K562 (cell line): ENCODE measurements around the gene SCYL3. TPM values are rescaled to one million over a fixed set of nuclear protein-coding genes. Genes with fewer than 3 reads are reported as not detected.

Experiments
- CHAMP1 ChIP-seq: fragments of 450-650 bp; IDR thresholded peaks from 2 replicates; pipeline ENCODE4 v1.6.1; 2016; ENCODE audit warnings: mild to moderate bottlenecking
- E2F4 ChIP-seq: sonication (generic); formaldehyde crosslinking; IDR thresholded peaks from 2 replicates; pipeline ENCODE4 v1.8.0; 2022; ENCODE audit warnings: mild to moderate bottlenecking, low read depth, missing genetic modification reagents
- FOXP1 ChIP-seq: sonication (generic); formaldehyde crosslinking; IDR thresholded peaks from 2 replicates; pipeline ENCODE4 v1.8.0; 2022; ENCODE audit warnings: mild to moderate bottlenecking, missing genetic modification reagents
- GABPB2 ChIP-seq: fragments of 250-450 bp; sonication (Bioruptor Pico); conservative IDR thresholded peaks from 2 replicates; pipeline ENCODE4 v1.5.1; 2021; ENCODE audit warnings: mild to moderate bottlenecking
- HDAC2 ChIP-seq: fragments of 450-650 bp; IDR thresholded peaks from 2 replicates; pipeline ENCODE4 v1.6.1; 2016; ENCODE audit warnings: mild to moderate bottlenecking
- HDAC8 ChIP-seq: fragments of 450-650 bp; IDR thresholded peaks from 2 replicates; pipeline ENCODE4 v1.6.1; 2016; ENCODE audit warnings: mild to moderate bottlenecking, missing genetic modification characterization, moderate library complexity, missing compliant biosample characterization
- MAX ChIP-seq: sonication (generic); formaldehyde crosslinking; IDR thresholded peaks from 2 replicates; pipeline ENCODE4 v1.9.0; 2022; ENCODE audit warnings: mild to moderate bottlenecking, missing genetic modification reagents
- MEF2D ChIP-seq: conservative IDR thresholded peaks from 2 replicates; pipeline ENCODE4 v1.6.1; 2016; ENCODE audit warnings: low read depth, missing genetic modification characterization, missing compliant biosample characterization
- PHB ChIP-seq: fragments of 250-450 bp; sonication (Bioruptor Pico); IDR thresholded peaks from 2 replicates; pipeline ENCODE4 v1.5.0; 2021
- SIN3A ChIP-seq, 2 experiments: fragments of 150-350 bp in 1 of 2; IDR thresholded peaks; 2 replicates each; pipeline ENCODE4 v1.6.1; 2011 to 2016; ENCODE audit warnings: borderline replicate concordance in 2 of 2, low read depth in 2 of 2, low read length in 2 of 2, mild to moderate bottlenecking in 2 of 2, moderate library complexity in 2 of 2; ENCODE audit not compliant: control insufficient read depth in 1 of 2
- STAT5A ChIP-seq: IDR thresholded peaks from 2 replicates; pipeline ENCODE4 v1.6.1; 2012; ENCODE audit warnings: low read length, inconsistent platforms, borderline replicate concordance
- TCF3 ChIP-seq: sonication (generic); formaldehyde crosslinking; IDR thresholded peaks from 2 replicates; pipeline ENCODE4 v1.4.0; 2020; ENCODE audit warnings: mild to moderate bottlenecking, missing genetic modification reagents
- TOE1 ChIP-seq, 2 experiments: fragments of 450-650 bp in 1 of 2; sonication (generic) in 1 of 2; formaldehyde crosslinking in 1 of 2; IDR thresholded peaks; 2 replicates each; pipeline versions ENCODE4 v1.7.1 to v1.8.0; 2016 to 2022; ENCODE audit warnings: borderline replicate concordance in 2 of 2, mild to moderate bottlenecking in 2 of 2, antibody characterized with exemption in 1 of 2, inconsistent platforms in 1 of 2, low read depth in 1 of 2, missing genetic modification reagents in 1 of 2, moderate library complexity in 1 of 2
- ZKSCAN3 ChIP-seq: fragments of 250-450 bp; sonication (Bioruptor Pico); IDR thresholded peaks from 2 replicates; pipeline ENCODE4 v1.4.0; 2020
- ZNF165 ChIP-seq: fragments of 250-450 bp; sonication (Bioruptor Pico); IDR thresholded peaks from 2 replicates; pipeline ENCODE4 v1.4.0; 2020; ENCODE audit warnings: borderline replicate concordance
- ZNF232 ChIP-seq: sonication (generic); formaldehyde crosslinking; IDR thresholded peaks from 2 replicates; pipeline ENCODE4 v1.8.0; 2022; ENCODE audit warnings: mild to moderate bottlenecking, missing genetic modification reagents
- ZNF282 ChIP-seq: sonication (generic); formaldehyde crosslinking; IDR thresholded peaks from 2 replicates; pipeline ENCODE4 v1.8.1; 2023; ENCODE audit warnings: missing genetic modification reagents
- ZNF609 ChIP-seq: sonication (generic); formaldehyde crosslinking; IDR thresholded peaks from 2 replicates; pipeline ENCODE4 v1.8.1; 2023; ENCODE audit warnings: missing genetic modification reagents, mild to moderate bottlenecking, borderline replicate concordance
- polyA plus RNA-seq, 8 experiments: library from polyadenylated mRNA; depleted of rRNA in 4 of 8; stranded (reverse) in 5 of 8; unstranded in 3 of 8; fragments of >200 nt; fragmentation: Nextera tagmentation in 2 of 8; fragmentation: Illumina TruSeq in 1 of 8; extraction: Ambion mirVana in 2 of 8; extraction: Trizol in 1 of 8; gene quantifications; 2 replicates each; pipeline versions ENCODE4 v1.2.1 to v1.2.3, GENCODE V29; 2011 to 2014; ENCODE audit warnings: inconsistent platforms in 1 of 8, missing spikeins in 1 of 8
- total RNA-seq, 7 experiments: library from RNA; depleted of rRNA in 6 of 7; stranded (reverse); fragments of >200 nt in 6 of 7; fragmentation: Illumina TruSeq in 2 of 7; extraction: Trizol in 2 of 7; gene quantifications; 2 replicates each; pipeline versions ENCODE4 v1.2.1 to v1.2.3, GENCODE V29; 2011 to 2021; ENCODE audit warnings: low replicate concordance in 1 of 7

SCYL3 gene
- total and polyA plus RNA-seq, 9 of the 15 experiments (the other 6 are each of a cell fraction or from before 2014, with no cell fraction given): 3.6 to 11.4 (median 7.1) TPM

- TF ChIP-seq CHAMP1: peak; percentile 72; the same call in 1 of the 2 replicates
- TF ChIP-seq ZNF609 (CRISPR knock-in tag): peak; percentile 21; the same call in 1 of the 2 replicates
- TF ChIP-seq GABPB2 (CRISPR knock-in tag): no peak
- no peak for TF ChIP-seq ZNF282 (CRISPR knock-in tag)
- peak; percentile 58; the same call in 1 of the 2 replicates for TF ChIP-seq HDAC2
- no peak for TF ChIP-seq ZNF165
- TF ChIP-seq STAT5A: peak; percentile 5; the same call in 1 of the 2 replicates
- TF ChIP-seq TCF3 (CRISPR knock-in tag): peak; percentile 20; the same call in 1 of the 2 replicates
- TF ChIP-seq FOXP1 (CRISPR knock-in tag): peak; percentile 56; the same call in 1 of the 2 replicates
- TF ChIP-seq E2F4: 0 out of 2 replicates have a peak, but pooled peaks have one; percentile 9
- no peak for TF ChIP-seq ZNF232 (CRISPR knock-in tag)
- TF ChIP-seq HDAC8 (tag): peak; percentile 83; the same call in 1 of the 2 replicates
- no peak; the same call in 1 of the 2 replicates for TF ChIP-seq TOE1 (IDR thresholded peaks at IDR 0.05; ENCODE audit: borderline replicate concordance)
- TF ChIP-seq TOE1 (CRISPR knock-in tag; IDR thresholded peaks at IDR 0.05; ENCODE audit: borderline replicate concordance, low read depth): no peak
- no peak for TF ChIP-seq ZKSCAN3
- TF ChIP-seq MAX (CRISPR knock-in tag): no peak
- TF ChIP-seq PHB: no peak
- peak; percentile 92 for TF ChIP-seq MEF2D (tag)
- peak; percentile 39 to 85; a peak in 3 of 4 replicates for TF ChIP-seq SIN3A (IDR thresholded peaks at IDR 0.05; ENCODE audit: borderline replicate concordance in 2 of 2, control insufficient read depth in 1 of 2, low read depth in 2 of 2, low read length in 2 of 2)
These were observed at the start of gene SCYL3 (continued) for GRCh38 chr1:169893645-169894423.
